GM12865 (cell line): ENCODE data around the gene DOK6.

ENCODE experiments used
- DNase-seq: peaks from one replicate; pipeline ENCODE4 v3.0.0; 2010; ENCODE audit warnings: low read depth
- H3K4me3 ChIP-seq: 2 replicates; pipeline ENCODE4 v1.5.1; 2011; ENCODE audit warnings: mild to moderate bottlenecking, low read depth, low read length, control low read depth
- TF ChIP-seq, protein P1 (sequence below): IDR thresholded peaks from 2 replicates; pipeline ENCODE4 v1.5.1; 2011; ENCODE audit warnings: low read length, control low read depth, low read depth, inconsistent platforms; ENCODE audit not compliant: insufficient read depth; ENCODE audit errors: missing control alignments

The DOK6 gene

DNA sequence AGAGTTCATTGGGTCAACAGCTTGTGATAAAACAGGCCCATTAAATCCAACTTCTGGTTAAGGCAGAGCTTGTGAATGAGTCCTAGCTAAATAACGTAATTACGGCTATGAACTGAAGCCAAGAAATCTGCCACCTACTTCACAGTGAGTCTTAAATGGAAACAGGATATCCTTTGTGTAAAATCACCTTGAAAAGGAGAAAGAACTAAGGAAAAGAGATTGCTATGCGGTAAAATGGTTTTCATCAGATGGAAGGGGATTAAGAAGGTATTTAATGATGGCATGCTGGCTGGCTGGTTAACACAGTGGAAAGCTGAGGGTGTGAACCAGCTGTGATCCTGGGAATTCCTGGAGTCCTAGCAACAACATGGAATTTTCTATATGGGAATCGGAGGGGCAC, 156.6 kb downstream of the DOK6 start:
- DNase-seq = no peak
- H3K4me3 ChIP-seq = no peak overlapping the region
- TF ChIP-seq, protein P1, sequence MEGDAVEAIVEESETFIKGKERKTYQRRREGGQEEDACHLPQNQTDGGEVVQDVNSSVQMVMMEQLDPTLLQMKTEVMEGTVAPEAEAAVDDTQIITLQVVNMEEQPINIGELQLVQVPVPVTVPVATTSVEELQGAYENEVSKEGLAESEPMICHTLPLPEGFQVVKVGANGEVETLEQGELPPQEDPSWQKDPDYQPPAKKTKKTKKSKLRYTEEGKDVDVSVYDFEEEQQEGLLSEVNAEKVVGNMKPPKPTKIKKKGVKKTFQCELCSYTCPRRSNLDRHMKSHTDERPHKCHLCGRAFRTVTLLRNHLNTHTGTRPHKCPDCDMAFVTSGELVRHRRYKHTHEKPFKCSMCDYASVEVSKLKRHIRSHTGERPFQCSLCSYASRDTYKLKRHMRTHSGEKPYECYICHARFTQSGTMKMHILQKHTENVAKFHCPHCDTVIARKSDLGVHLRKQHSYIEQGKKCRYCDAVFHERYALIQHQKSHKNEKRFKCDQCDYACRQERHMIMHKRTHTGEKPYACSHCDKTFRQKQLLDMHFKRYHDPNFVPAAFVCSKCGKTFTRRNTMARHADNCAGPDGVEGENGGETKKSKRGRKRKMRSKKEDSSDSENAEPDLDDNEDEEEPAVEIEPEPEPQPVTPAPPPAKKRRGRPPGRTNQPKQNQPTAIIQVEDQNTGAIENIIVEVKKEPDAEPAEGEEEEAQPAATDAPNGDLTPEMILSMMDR = no peak

- no peak for DNase-seq
- TF ChIP-seq, protein P1 = no peak
- H3K4me3 ChIP-seq = no peak overlapping the region
These were observed 157.4 kb downstream of the DOK6 start for GRCh38 chr18:69558052-69558451.

DNA sequence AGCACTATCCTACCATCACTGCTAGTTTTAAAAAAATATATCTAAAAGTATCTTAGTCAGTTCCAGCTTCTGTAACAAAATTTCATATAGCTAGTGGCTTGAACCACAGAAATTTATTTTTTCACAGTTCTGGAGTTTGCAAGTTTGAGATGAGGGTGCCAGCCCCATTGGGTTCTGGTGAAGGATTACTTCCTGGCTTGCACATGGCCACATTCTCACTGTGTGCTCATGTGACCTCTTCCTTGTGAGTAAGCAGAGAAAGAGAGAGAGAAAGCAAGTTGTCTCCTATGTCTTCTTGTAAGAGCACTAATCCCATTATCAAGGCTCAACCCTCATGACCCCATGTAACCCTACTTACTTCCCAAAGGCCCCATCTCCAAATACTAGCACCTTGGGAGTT, 158.9 kb downstream of the DOK6 start:
- H3K4me3 ChIP-seq = no peak overlapping the region
- TF ChIP-seq, protein P1 = no peak
- no peak for DNase-seq

DNA sequence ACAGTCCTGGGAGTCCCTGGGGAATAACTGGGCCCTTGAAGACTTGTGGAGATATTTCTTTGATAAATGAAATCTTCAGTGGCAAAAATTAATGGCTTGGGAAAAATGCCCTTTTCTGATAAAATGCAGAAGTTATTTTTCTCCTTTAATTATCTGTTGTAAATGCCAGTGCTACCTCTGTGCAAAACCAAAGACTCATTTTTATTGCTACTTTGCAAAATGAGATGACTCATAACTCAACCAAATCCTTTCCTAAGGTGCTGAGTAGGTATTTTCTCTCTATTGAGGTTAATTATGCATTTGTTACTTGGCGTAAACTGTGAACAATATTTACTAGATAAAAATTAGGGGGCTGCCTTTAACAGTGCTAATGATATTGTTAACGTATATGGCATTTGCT, 163.9 kb downstream of the DOK6 start:
- TF ChIP-seq, protein P1 = no peak
- H3K4me3 ChIP-seq = no peak overlapping the region
- no peak for DNase-seq

- TF ChIP-seq, protein P1 = no peak
- no peak overlapping the region for H3K4me3 ChIP-seq
- peak; percentile 19 for DNase-seq
These were observed 167.3 kb downstream of the DOK6 start for GRCh38 chr18:69567813-69568488.

DNA sequence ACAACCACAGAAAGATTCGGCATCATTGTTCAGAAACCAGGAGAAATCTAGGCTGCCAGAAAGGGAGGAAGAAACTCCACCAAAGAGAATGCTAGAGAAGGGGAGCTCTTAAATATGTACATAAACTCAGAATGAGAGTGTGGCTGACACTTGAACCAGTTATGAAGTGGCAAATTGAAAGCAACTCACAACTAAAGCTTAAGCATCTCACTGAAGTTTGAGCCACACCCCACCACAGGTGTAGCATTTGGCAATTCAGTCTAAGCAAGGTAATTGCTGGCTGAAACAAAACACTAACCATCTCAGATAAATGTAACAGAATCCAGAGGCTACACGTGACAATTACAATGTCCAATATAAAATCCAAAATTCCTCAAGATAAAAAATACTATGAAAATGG, 168.4 kb downstream of the DOK6 start:
- TF ChIP-seq, protein P1 = no peak
- no peak overlapping the region for H3K4me3 ChIP-seq
- DNase-seq = no peak

DNA sequence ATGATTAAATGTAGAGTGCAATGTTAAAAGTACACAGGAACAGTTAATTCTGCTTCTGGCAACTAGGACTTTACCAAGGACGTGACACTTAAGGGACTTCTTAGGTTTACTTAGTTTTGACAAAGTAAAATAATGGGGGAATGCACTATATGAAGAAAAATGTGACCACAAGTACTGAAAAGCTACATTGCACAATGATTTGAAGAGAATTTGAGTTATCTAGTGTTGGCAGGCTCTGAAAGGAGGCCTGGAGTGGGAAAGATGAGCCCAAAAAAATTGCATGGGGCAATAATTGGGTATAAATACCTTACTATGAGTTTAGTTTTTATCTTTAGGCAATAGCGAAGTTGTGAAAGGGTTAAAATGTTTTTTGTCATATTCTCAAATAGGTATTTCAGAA, 173.7 kb downstream of the DOK6 start:
- H3K4me3 ChIP-seq = no peak overlapping the region

More for the DNA sequence above, 173.7 kb downstream of the DOK6 start:
- TF ChIP-seq, protein P1 = no peak
- DNase-seq = no peak
